Tibial nerve (tissue), 4 donors: ENCODE results near the gene FAM120C.

Experiments used
- EP300 ChIP-seq, 2 donors: sonication (generic); formaldehyde crosslinking; IDR thresholded peaks; one replicate each; pipeline ENCODE4 v1.6.1; 2017; ENCODE audit warnings: antibody characterized with exemption in 2 of 2, mild to moderate bottlenecking in 1 of 2
- POLR2A ChIP-seq, 2 donors: fragments of 450-650 bp; IDR thresholded peaks; one replicate each; pipeline ENCODE4 v1.6.1; 2017; ENCODE audit warnings: antibody characterized with exemption in 2 of 2, mild to moderate bottlenecking in 2 of 2, moderate library complexity in 2 of 2
- TF ChIP-seq, protein P1 (sequence below), 5 experiments: fragments of 200-600 bp in 3 of 5; fragments of 450-650 bp in 2 of 5; sonication (generic) in 3 of 5; IDR thresholded peaks; one replicate each; pipeline ENCODE4 v1.5.1; 2016 to 2019; ENCODE audit warnings: antibody characterized with exemption in 5 of 5, mild to moderate bottlenecking in 3 of 5, moderate library complexity in 2 of 5

DNA sequence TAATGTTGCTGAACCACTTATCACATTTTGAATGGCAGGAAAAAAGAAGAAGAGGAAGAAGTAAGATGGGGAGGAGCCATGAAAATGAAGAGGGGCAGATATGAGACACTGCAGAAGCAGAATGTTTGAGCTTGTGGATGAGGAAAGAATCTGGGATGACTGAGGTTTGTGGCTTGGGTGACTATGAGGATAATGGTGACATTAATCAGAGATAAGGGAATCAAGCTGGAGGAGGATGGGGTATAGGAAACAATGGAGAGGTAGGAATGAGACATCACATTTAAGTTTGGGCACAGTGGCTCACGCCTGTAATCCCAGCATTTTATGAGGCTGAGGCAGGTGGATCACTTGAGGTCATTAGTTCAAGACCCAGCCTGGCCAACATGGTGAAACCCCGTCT, 119.7 kb downstream of the FAM120C start:
- TF ChIP-seq, protein P1, sequence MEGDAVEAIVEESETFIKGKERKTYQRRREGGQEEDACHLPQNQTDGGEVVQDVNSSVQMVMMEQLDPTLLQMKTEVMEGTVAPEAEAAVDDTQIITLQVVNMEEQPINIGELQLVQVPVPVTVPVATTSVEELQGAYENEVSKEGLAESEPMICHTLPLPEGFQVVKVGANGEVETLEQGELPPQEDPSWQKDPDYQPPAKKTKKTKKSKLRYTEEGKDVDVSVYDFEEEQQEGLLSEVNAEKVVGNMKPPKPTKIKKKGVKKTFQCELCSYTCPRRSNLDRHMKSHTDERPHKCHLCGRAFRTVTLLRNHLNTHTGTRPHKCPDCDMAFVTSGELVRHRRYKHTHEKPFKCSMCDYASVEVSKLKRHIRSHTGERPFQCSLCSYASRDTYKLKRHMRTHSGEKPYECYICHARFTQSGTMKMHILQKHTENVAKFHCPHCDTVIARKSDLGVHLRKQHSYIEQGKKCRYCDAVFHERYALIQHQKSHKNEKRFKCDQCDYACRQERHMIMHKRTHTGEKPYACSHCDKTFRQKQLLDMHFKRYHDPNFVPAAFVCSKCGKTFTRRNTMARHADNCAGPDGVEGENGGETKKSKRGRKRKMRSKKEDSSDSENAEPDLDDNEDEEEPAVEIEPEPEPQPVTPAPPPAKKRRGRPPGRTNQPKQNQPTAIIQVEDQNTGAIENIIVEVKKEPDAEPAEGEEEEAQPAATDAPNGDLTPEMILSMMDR (IDR thresholded peaks at IDR 0.05): no peak
- TF ChIP-seq EP300 (IDR thresholded peaks at IDR 0.05): no peak
- TF ChIP-seq POLR2A (IDR thresholded peaks at IDR 0.05): no peak
